ENCODE results near the gene GFER. TPM values are rescaled to one million over a fixed set of nuclear protein-coding genes. Genes with fewer than 3 reads are reported as not detected.

The GFER gene
- total and polyA plus RNA-seq, 9 of the 15 experiments (the other 6 are each of a cell fraction or from before 2014, with no cell fraction given), result 4.3 to 53.7 (median 19.8) TPM

DNA sequence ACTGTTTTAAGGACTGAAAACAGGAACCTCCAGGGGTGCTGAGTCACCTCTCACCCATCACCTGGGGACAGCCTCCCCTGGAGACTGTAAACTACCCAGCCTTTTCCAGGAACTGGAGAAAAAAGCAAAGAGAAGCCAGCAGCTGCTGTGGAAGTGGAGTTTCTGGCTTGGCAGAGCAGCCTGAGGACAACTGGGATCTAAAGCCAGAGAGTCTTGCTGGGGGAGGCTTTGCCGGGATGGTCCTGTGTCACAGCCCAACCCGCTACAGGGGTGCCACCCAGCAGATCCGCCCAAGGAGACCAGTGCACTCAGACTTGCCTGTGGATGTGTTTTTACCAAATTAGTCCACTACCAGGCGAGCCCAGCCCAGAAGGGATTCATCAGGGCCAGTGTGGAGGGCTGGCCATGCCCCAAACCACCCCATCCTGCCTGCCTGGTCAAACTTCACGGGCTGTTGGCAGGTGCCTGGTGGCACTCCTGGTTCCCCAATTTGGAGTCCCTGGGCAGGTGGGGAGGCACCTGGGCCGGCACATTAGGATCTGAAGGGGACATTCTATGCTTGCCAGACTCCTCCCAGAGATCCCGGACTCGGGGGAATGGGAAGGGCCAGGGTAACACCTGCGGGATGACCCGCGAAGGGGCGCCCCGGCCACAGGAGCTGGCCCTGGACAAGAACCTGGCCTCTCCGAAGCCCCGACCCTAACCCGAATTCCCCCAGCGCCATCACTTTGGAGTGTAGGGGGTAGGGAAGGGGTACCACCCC lies 41.8 kb upstream of the GFER start (continued):
- TF ChIP-seq ZNF384 (IDR thresholded peaks at IDR 0.05; ENCODE audit: low read depth, low read length) (no peak), SLC30A9 (CRISPR knock-in tag; IDR thresholded peaks at IDR 0.05) (no peak), ZNF12 (CRISPR knock-in tag; IDR thresholded peaks at IDR 0.05) (no peak), TAL1 (IDR thresholded peaks at IDR 0.05) (no peak), ETV6 (IDR thresholded peaks at IDR 0.05; ENCODE audit: borderline replicate concordance in 1 of 2, low read depth in 2 of 2, low read length in 1 of 2) (no peak), ETV6 (CRISPR knock-in tag; IDR thresholded peaks at IDR 0.05; ENCODE audit: borderline replicate concordance) (no peak), ZNF134 (CRISPR knock-in tag; conservative IDR thresholded peaks at IDR 0.05) (no peak), ZNF197 (CRISPR knock-in tag; IDR thresholded peaks at IDR 0.05; ENCODE audit: low read depth) (no peak), NFE2 (IDR thresholded peaks at IDR 0.05; ENCODE audit: low read depth) (peak; percentile 96), HMG20A (CRISPR knock-in tag; conservative IDR thresholded peaks at IDR 0.05) (no peak), TCF7 (IDR thresholded peaks at IDR 0.05; ENCODE audit: borderline replicate concordance) (no peak), ZNF133 (CRISPR knock-in tag; IDR thresholded peaks at IDR 0.05) (no peak), TCF7L2 (IDR thresholded peaks at IDR 0.05; ENCODE audit: low read depth, low read length) (no peak), ZNF408 (CRISPR knock-in tag; IDR thresholded peaks at IDR 0.05; ENCODE audit: low read depth) (no peak), RBM25 (IDR thresholded peaks at IDR 0.05; ENCODE audit: low read depth, low read length, severe bottlenecking) (no peak), SETDB1 (IDR thresholded peaks at IDR 0.05; ENCODE audit: low read length) (no peak), RBM15 (IDR thresholded peaks at IDR 0.05; ENCODE audit: insufficient read depth, low read length) (no peak), STAT5B (CRISPR knock-in tag; IDR thresholded peaks at IDR 0.05) (no peak), ZNF717 (CRISPR knock-in tag; IDR thresholded peaks at IDR 0.05) (no peak), ZNF766 (CRISPR knock-in tag; conservative IDR thresholded peaks at IDR 0.05) (no peak), PHB (CRISPR knock-in tag; IDR thresholded peaks at IDR 0.05) (no peak), ZNF668 (CRISPR knock-in tag; IDR thresholded peaks at IDR 0.05) (no peak)
- TF ChIP-seq, protein P1, sequence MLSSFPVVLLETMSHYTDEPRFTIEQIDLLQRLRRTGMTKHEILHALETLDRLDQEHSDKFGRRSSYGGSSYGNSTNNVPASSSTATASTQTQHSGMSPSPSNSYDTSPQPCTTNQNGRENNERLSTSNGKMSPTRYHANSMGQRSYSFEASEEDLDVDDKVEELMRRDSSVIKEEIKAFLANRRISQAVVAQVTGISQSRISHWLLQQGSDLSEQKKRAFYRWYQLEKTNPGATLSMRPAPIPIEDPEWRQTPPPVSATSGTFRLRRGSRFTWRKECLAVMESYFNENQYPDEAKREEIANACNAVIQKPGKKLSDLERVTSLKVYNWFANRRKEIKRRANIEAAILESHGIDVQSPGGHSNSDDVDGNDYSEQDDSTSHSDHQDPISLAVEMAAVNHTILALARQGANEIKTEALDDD (IDR thresholded peaks at IDR 0.05), result 0 out of 2 replicates have a peak, but pooled peaks have one; percentile 27
- TF ChIP-seq, protein P2, sequence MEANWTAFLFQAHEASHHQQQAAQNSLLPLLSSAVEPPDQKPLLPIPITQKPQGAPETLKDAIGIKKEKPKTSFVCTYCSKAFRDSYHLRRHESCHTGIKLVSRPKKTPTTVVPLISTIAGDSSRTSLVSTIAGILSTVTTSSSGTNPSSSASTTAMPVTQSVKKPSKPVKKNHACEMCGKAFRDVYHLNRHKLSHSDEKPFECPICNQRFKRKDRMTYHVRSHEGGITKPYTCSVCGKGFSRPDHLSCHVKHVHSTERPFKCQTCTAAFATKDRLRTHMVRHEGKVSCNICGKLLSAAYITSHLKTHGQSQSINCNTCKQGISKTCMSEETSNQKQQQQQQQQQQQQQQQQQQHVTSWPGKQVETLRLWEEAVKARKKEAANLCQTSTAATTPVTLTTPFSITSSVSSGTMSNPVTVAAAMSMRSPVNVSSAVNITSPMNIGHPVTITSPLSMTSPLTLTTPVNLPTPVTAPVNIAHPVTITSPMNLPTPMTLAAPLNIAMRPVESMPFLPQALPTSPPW (CRISPR knock-in tag; IDR thresholded peaks at IDR 0.05), result peak; percentile 32; the same call in 1 of the 2 replicates
- TF ChIP-seq, protein P3, sequence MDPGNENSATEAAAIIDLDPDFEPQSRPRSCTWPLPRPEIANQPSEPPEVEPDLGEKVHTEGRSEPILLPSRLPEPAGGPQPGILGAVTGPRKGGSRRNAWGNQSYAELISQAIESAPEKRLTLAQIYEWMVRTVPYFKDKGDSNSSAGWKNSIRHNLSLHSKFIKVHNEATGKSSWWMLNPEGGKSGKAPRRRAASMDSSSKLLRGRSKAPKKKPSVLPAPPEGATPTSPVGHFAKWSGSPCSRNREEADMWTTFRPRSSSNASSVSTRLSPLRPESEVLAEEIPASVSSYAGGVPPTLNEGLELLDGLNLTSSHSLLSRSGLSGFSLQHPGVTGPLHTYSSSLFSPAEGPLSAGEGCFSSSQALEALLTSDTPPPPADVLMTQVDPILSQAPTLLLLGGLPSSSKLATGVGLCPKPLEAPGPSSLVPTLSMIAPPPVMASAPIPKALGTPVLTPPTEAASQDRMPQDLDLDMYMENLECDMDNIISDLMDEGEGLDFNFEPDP (CRISPR knock-in tag; IDR thresholded peaks at IDR 0.05), result no peak
- TF ChIP-seq, protein P4, sequence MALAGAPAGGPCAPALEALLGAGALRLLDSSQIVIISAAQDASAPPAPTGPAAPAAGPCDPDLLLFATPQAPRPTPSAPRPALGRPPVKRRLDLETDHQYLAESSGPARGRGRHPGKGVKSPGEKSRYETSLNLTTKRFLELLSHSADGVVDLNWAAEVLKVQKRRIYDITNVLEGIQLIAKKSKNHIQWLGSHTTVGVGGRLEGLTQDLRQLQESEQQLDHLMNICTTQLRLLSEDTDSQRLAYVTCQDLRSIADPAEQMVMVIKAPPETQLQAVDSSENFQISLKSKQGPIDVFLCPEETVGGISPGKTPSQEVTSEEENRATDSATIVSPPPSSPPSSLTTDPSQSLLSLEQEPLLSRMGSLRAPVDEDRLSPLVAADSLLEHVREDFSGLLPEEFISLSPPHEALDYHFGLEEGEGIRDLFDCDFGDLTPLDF (CRISPR knock-in tag; IDR thresholded peaks at IDR 0.05), result no peak
